Naive thymus-derived CD8-positive, alpha-beta T cell (primary cell): ENCODE measurements around the gene PPM1L. TPM values are rescaled to one million over a fixed set of nuclear protein-coding genes. Genes with fewer than 3 reads are reported as not detected.

Source experiments
- ATAC-seq, 2 donors: fragments of 150-1000 bp; cut with Tn5 transposase in 1 of 2; sonication (Bioruptor Pico), chemical (Tn5 transposase) in 1 of 2; 1 replicate in 1 of 2; 2 replicates in 1 of 2; pipeline ENCODE4 v1.10.0; 2021; ENCODE audit warnings: mild to moderate bottlenecking in 2 of 2, moderate library complexity in 2 of 2
- POLR2A ChIA-PET: fragments of 350-600 bp; sonication (Branson Sonifier 250); formaldehyde crosslinking; loops from one replicate; lab custom pipeline; 2021; ENCODE audit warnings: antibody characterized with exemption; lab: Charles Lee
- DNase-seq, 10 donors: peaks; one replicate each; pipeline versions ENCODE4 v3.0.0 to v3.0.0-alpha.2; 2020 to 2022
- H3K27ac Mint-ChIP-seq, 10 donors: one replicate each; pipeline ENCODE4 v1.8.0; 2020 to 2022; ENCODE audit warnings: mild to moderate bottlenecking in 10 of 10, mixed read lengths in 10 of 10, moderate library complexity in 4 of 10, inconsistent platforms in 1 of 10
- H3K27me3 Mint-ChIP-seq, 5 donors: one replicate each; pipeline ENCODE4 v1.8.0; 2021 to 2022; ENCODE audit warnings: mixed read lengths in 5 of 5
- H3K36me3 Mint-ChIP-seq, 3 donors: one replicate each; pipeline ENCODE4 v1.8.0; 2020 to 2022; ENCODE audit warnings: mixed read lengths in 3 of 3, mild to moderate bottlenecking in 2 of 3, inconsistent platforms in 1 of 3
- H3K4me1 Mint-ChIP-seq, 4 donors: one replicate each; pipeline ENCODE4 v1.8.0; 2021 to 2022; ENCODE audit warnings: mixed read lengths in 4 of 4
- H3K4me3 Mint-ChIP-seq, 10 donors: one replicate each; pipeline ENCODE4 v1.8.0; 2020 to 2022; ENCODE audit warnings: mild to moderate bottlenecking in 10 of 10, mixed read lengths in 10 of 10, moderate library complexity in 6 of 10, inconsistent platforms in 1 of 10
- H3K9me3 Mint-ChIP-seq, 9 donors: one replicate each; pipeline ENCODE4 v1.8.0; 2020 to 2022; ENCODE audit warnings: mixed read lengths in 9 of 9, mild to moderate bottlenecking in 3 of 9, inconsistent platforms in 1 of 9, moderate library complexity in 1 of 9
- polyA plus RNA-seq, 3 donors: library from polyadenylated mRNA; unstranded; fragments of 300-500 nt; fragmentation: Illumina TruSeq; gene quantifications; one replicate each; pipeline ENCODE4 v1.2.3, GENCODE V29; 2021
- total RNA-seq, 8 experiments: library from RNA in 2 of 8; stranded (reverse) in 2 of 8; gene quantifications; one replicate each; pipeline ENCODE4 v1.2.3 and lab custom pipeline; 2021 to 2026

Gene PPM1L
- total and polyA plus RNA-seq, 5 experiments from 2014 or later, result 0.46 to 5.9 (median 1.9) TPM

GRCh38 chr3:160768918-160769317 is 12.9 kb downstream of the PPM1L start:
- H3K36me3 Mint-ChIP-seq, result peaks cover 0 to 6% (median 0%) of the 10 kb centered on the region in 3 donors
- peaks cover 0 to 3% (median 0%) of the 10 kb centered on the region in 5 donors for H3K27me3 Mint-ChIP-seq
- H3K4me1 Mint-ChIP-seq, result peaks cover 0 to 4% (median 2%) of the 10 kb centered on the region in 4 donors
- POLR2A ChIA-PET, result no interaction called here
- ATAC-seq, result no peak
- no peak for DNase-seq
- no peak overlapping the region for H3K27ac Mint-ChIP-seq
- H3K9me3 Mint-ChIP-seq, result no peaks in the 10 kb centered on the region
- no peak overlapping the region for H3K4me3 Mint-ChIP-seq

- no peak overlapping the region for H3K27ac Mint-ChIP-seq
- POLR2A ChIA-PET, result no interaction called here
- no peaks in the 10 kb centered on the region for H3K9me3 Mint-ChIP-seq
- DNase-seq (no peak), ATAC-seq (no peak)
- H3K36me3 Mint-ChIP-seq, result peaks cover 0 to 6% (median 0%) of the 10 kb centered on the region in 3 donors
- peaks cover 0 to 5% (median 4%) of the 10 kb centered on the region in 4 donors for H3K4me1 Mint-ChIP-seq
- H3K4me3 Mint-ChIP-seq, result no peak overlapping the region
- H3K27me3 Mint-ChIP-seq, result peaks cover 0 to 9% (median 2%) of the 10 kb centered on the region in 5 donors
Observed at GRCh38 chr3:160771811-160772459, 15.9 kb downstream of the PPM1L start.

DNA sequence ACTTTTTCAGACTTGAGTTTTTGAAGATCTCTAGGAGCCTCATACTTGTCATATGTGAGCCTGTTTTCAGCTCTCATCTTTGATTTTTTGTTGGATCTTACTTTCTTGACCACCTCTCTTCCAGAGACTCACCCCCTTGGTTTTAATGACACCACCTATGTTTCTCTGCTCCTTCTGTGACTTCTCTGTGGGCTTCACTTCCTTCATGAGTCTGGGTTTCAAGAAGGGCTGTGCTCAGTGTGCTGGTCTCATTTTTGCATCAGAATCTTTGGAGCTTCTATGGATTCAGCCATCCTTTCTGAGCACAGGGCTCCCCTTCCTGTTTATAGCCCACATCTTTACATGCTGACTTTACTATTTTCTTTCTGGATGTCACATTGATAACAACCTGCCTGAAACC is 17.7 kb downstream of the PPM1L start:
- POLR2A ChIA-PET, result no interaction called here
- H3K27me3 Mint-ChIP-seq, result peaks cover 0 to 9% (median 2%) of the 10 kb centered on the region in 5 donors
- no peak overlapping the region for H3K4me3 Mint-ChIP-seq
- no peak for DNase-seq
- no peak for ATAC-seq
- H3K9me3 Mint-ChIP-seq, result no peaks in the 10 kb centered on the region
- H3K4me1 Mint-ChIP-seq, result peaks cover 0 to 5% (median 4%) of the 10 kb centered on the region in 4 donors
- no peak overlapping the region for H3K27ac Mint-ChIP-seq
- H3K36me3 Mint-ChIP-seq, result peaks cover 0 to 3% (median 0%) of the 10 kb centered on the region in 3 donors

DNA sequence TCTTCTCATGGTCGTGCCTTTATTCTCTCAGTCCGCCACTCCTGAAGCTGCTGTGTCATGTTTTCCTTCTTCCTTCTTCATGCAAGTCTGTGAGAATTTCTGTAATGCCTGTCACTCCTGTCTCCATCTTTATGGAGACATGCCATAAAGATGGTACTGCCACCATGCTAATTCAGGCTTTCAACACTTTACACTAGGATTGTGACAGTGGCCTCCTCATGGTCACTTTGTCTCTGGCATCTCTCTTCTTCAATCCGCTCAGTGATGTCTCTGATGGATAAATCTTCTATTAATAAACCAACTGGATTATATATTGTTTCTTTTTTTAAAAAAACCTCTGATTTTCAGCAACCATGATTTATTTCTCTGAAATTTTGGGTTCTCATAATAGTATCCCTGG is 18.1 kb downstream of the PPM1L start:
- peaks cover 0 to 7% (median 4%) of the 10 kb centered on the region in 4 donors for H3K4me1 Mint-ChIP-seq
- ATAC-seq (no peak), DNase-seq (no peak)
- no peaks in the 10 kb centered on the region for H3K36me3 Mint-ChIP-seq
- H3K27me3 Mint-ChIP-seq, result peaks cover 0 to 9% (median 2%) of the 10 kb centered on the region in 5 donors
- H3K9me3 Mint-ChIP-seq, result no peaks in the 10 kb centered on the region
- no peak overlapping the region for H3K27ac Mint-ChIP-seq
- POLR2A ChIA-PET, result no interaction called here
- H3K4me3 Mint-ChIP-seq, result no peak overlapping the region

GRCh38 chr3:160778480-160778879 is 22.4 kb downstream of the PPM1L start:
- H3K27ac Mint-ChIP-seq, result no peak overlapping the region
- H3K9me3 Mint-ChIP-seq, result no peaks in the 10 kb centered on the region
- ATAC-seq (no peak), DNase-seq (no peak)
- H3K36me3 Mint-ChIP-seq, result no peaks in the 10 kb centered on the region
- H3K4me3 Mint-ChIP-seq, result no peak overlapping the region
- peaks cover 0 to 21% (median 3%) of the 10 kb centered on the region in 4 donors for H3K4me1 Mint-ChIP-seq
- POLR2A ChIA-PET, result no interaction called here
- peaks cover 0 to 9% (median 0%) of the 10 kb centered on the region in 5 donors for H3K27me3 Mint-ChIP-seq

- POLR2A ChIA-PET, result no interaction called here
- Mint-ChIP-seq H3K9me3 (no peaks in the 10 kb centered on the region), H3K36me3 (no peaks in the 10 kb centered on the region), H3K27me3 (peaks cover 0 to 9% (median 0%) of the 10 kb centered on the region in 5 donors), H3K4me1 (peaks cover 0 to 17% (median under 1%) of the 10 kb centered on the region in 4 donors), H3K4me3 (no peak overlapping the region), H3K27ac (no peak overlapping the region)
- DNase-seq, result no peak
- no peak for ATAC-seq
Observed at GRCh38 chr3:160779040-160779439, 23.0 kb downstream of the PPM1L start.

- no peak overlapping the region for H3K4me3 Mint-ChIP-seq
- no peak overlapping the region for H3K27ac Mint-ChIP-seq
- POLR2A ChIA-PET, result no interaction called here
- no peak for ATAC-seq
- DNase-seq, result no peak
- H3K4me1 Mint-ChIP-seq, result peaks cover 0 to 18% (median 0%) of the 10 kb centered on the region in 4 donors
- peaks cover 0 to 1% (median 0%) of the 10 kb centered on the region in 5 donors for H3K27me3 Mint-ChIP-seq
- H3K36me3 Mint-ChIP-seq, result no peaks in the 10 kb centered on the region
- no peaks in the 10 kb centered on the region for H3K9me3 Mint-ChIP-seq
Observed at GRCh38 chr3:160780245-160780644, 24.2 kb downstream of the PPM1L start.

GRCh38 chr3:160781402-160781801 is 25.4 kb downstream of the PPM1L start:
- no peak for ATAC-seq
- Mint-ChIP-seq H3K36me3 (no peaks in the 10 kb centered on the region), H3K9me3 (peaks cover 0 to 2% (median 0%) of the 10 kb centered on the region in 9 donors), H3K4me1 (peaks cover 0 to 25% (median 0%) of the 10 kb centered on the region in 4 donors), H3K4me3 (no peak overlapping the region), H3K27me3 (peaks cover 0 to 9% (median 0%) of the 10 kb centered on the region in 5 donors), H3K27ac (no peak overlapping the region)
- no peak for DNase-seq
- POLR2A ChIA-PET, result no interaction called here

DNA sequence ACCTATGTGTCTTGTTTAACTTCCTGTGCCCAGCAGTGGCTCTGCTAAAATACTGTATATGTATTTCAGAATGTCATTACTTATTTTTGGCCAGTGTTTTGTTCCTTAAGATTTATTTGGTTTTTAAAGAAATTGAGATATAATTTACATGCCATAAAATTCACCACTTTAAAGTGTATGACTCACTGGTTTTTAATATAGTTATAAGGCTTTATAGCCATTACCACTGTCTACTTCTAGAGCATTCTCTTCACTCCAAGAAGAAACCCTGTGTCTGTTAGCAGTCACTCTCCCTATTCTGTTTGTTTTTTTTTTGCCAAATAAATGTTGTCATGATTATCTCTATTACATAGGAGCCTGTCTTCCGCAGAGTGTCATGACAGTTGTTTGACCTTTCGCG is 25.8 kb downstream of the PPM1L start:
- peaks cover 0 to 3% (median 0%) of the 10 kb centered on the region in 3 donors for H3K36me3 Mint-ChIP-seq
- H3K27ac Mint-ChIP-seq, result no peak overlapping the region
- peaks cover 0 to 9% (median 0%) of the 10 kb centered on the region in 5 donors for H3K27me3 Mint-ChIP-seq
- ATAC-seq (no peak), DNase-seq (no peak)
- POLR2A ChIA-PET, result no interaction called here
- H3K9me3 Mint-ChIP-seq, result peaks cover 0 to 3% (median 2%) of the 10 kb centered on the region in 9 donors
- H3K4me1 Mint-ChIP-seq, result peaks cover 0 to 25% (median 0%) of the 10 kb centered on the region in 4 donors
- no peak overlapping the region for H3K4me3 Mint-ChIP-seq

- Mint-ChIP-seq H3K27ac (no peak overlapping the region), H3K27me3 (peaks cover 0 to 9% (median 0%) of the 10 kb centered on the region in 5 donors), H3K9me3 (peaks cover 0 to 16% (median 9%) of the 10 kb centered on the region in 9 donors), H3K4me1 (peaks cover 0 to 20% (median 0%) of the 10 kb centered on the region in 4 donors), H3K4me3 (no peak overlapping the region), H3K36me3 (peaks cover 0 to 10% (median 6%) of the 10 kb centered on the region in 3 donors)
- POLR2A ChIA-PET, result no interaction called here
- ATAC-seq, result no peak
- no peak for DNase-seq
Observed at GRCh38 chr3:160784853-160785252, 28.8 kb downstream of the PPM1L start.

GRCh38 chr3:160790726-160791125 is 34.7 kb downstream of the PPM1L start:
- peaks cover 0 to 10% (median 2%) of the 10 kb centered on the region in 5 donors for H3K27me3 Mint-ChIP-seq
- H3K27ac Mint-ChIP-seq, result no peak overlapping the region
- H3K9me3 Mint-ChIP-seq, result peaks cover 0 to 16% (median 9%) of the 10 kb centered on the region in 9 donors
- no peak overlapping the region for H3K4me3 Mint-ChIP-seq
- H3K36me3 Mint-ChIP-seq, result peaks cover 0 to 10% (median 6%) of the 10 kb centered on the region in 3 donors
- DNase-seq (no peak), ATAC-seq (no peak)
- H3K4me1 Mint-ChIP-seq, result peaks cover 0 to 15% (median 0%) of the 10 kb centered on the region in 4 donors
- POLR2A ChIA-PET, result no interaction called here

DNA sequence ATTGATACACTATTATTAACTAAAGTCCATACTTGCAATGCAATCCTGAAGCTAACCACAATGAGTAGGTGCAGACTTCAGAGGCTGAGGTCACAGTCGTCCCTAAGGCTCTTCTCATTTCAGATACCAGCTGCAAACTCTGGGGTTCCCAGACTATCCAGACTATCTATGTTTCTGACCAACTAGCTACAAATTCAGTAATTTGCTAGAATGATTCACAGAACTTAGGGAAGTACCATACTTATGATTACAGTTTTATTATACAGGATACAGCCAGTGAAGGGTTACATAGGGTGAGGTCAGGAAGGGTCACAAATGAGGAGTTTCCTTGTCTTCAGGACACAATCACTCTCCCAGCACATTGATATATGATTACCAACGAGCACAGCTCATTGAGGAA is 36.5 kb downstream of the PPM1L start:
- ATAC-seq, result no peak
- no peak overlapping the region for H3K4me3 Mint-ChIP-seq
- H3K36me3 Mint-ChIP-seq, result peaks cover 0 to 9% (median 2%) of the 10 kb centered on the region in 3 donors
- no peak overlapping the region for H3K27ac Mint-ChIP-seq
- H3K9me3 Mint-ChIP-seq, result peaks cover 0 to 11% (median 3%) of the 10 kb centered on the region in 9 donors
- POLR2A ChIA-PET, result no interaction called here
- DNase-seq, result no peak
- H3K27me3 Mint-ChIP-seq, result peaks cover 0 to 21% (median 2%) of the 10 kb centered on the region in 5 donors
- peaks cover 0 to 14% (median 2%) of the 10 kb centered on the region in 4 donors for H3K4me1 Mint-ChIP-seq

DNA sequence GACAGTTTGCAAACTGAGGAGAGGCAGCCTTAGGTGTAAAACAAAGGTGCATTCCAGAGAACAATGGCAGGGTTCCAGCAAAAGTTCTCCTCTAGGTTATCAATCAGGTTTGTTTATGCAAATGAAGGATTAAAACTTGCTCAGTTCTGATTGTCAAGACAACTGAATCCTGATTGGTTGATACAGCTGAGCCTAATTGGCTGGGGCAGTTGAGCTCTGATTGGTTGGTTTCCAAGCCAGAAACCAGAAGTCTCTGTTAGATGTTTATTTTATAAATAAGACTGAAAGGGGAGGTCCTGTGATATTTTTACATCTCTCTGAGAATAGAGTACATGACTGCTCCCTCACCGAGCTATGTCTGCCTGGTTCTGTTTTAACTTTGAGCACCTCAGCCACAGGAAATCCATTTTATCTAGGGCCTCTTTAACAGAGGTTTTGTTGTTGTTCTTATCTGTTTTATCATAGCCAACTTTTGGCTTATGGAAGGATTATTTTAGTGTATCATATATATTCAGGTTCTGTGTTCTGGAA is 37.8 kb downstream of the PPM1L start:
- POLR2A ChIA-PET, result no interaction called here
- no peak for ATAC-seq
- peaks cover 0 to 23% (median 2%) of the 10 kb centered on the region in 5 donors for H3K27me3 Mint-ChIP-seq
- H3K27ac Mint-ChIP-seq, result no peak overlapping the region
- peaks cover 0 to 14% (median 2%) of the 10 kb centered on the region in 4 donors for H3K4me1 Mint-ChIP-seq
- no peak overlapping the region for H3K4me3 Mint-ChIP-seq
- DNase-seq, result no peak
- H3K9me3 Mint-ChIP-seq, result peaks cover 0 to 3% (median 0%) of the 10 kb centered on the region in 9 donors
- H3K36me3 Mint-ChIP-seq, result peaks cover 0 to 5% (median 0%) of the 10 kb centered on the region in 3 donors
